GM12878 (cell line): ENCODE measurements around the gene COPZ1. TPM values are rescaled to one million over a fixed set of nuclear protein-coding genes. Genes with fewer than 3 reads are reported as not detected.

Experiments
- ATAC-seq: fragments of 200-7000 bp; cut with Tn5 transposase; 3 replicates; pipeline ENCODE4 v1.9.1; 2020; ENCODE audit warnings: mild to moderate bottlenecking, moderate library complexity
- BruUV-seq: library from RNA; stranded (reverse); fragments of 400-500 nt; replicated peaks from 2 replicates; lab custom pipeline; 2021; lab: Mats Ljungman, UMichigan
- CTCF ChIA-PET: fragments of 300-600 bp; sonication (Branson Sonifier 250); formaldehyde crosslinking; extraction: SDS; loops from one replicate; lab custom pipeline; 2021; ENCODE audit warnings: inconsistent platforms; lab: Yijun Ruan, JAX
- POLR2A ChIA-PET: fragments of 350-600 bp; formaldehyde crosslinking; extraction: SDS; loops from one replicate; lab custom pipeline; 2021; ENCODE audit warnings: inconsistent platforms; lab: Charles Lee
- RAD21 ChIA-PET: fragments of 300-600 bp; sonication (Branson Sonifier 250); formaldehyde crosslinking; loops from one replicate; lab custom pipeline; 2023; ENCODE audit warnings: antibody characterized with exemption; ENCODE audit not compliant: unreplicated experiment; lab: Charles Lee
- SMC1A ChIA-PET: fragments of 300-600 bp; sonication (Branson Sonifier 250); formaldehyde crosslinking; loops from one replicate; lab custom pipeline; 2023; ENCODE audit not compliant: unreplicated experiment, uncharacterized antibody; lab: Charles Lee
- DNase-seq: peaks from one replicate; pipeline ENCODE4 v3.0.0-alpha.2; 2011; ENCODE audit warnings: low read depth, low spot score
- FAIRE-seq: peaks from 3 replicates; lab custom pipeline; 2011; peaks lifted over from hg19 to GRCh38; lab: Jason Lieb, UNC
- H2AFZ ChIP-seq: 2 replicates; pipeline ENCODE4 v1.6.0; 2011; ENCODE audit warnings: low read depth, low read length, control low read depth; ENCODE audit not compliant: control insufficient read depth
- H3K27ac ChIP-seq: 2 replicates; pipeline ENCODE4 v1.5.1; 2011; ENCODE audit warnings: control low read depth; ENCODE audit not compliant: control insufficient read depth, insufficient read depth
- H3K27me3 ChIP-seq, 2 experiments: replicated peaks in 1 of 2; 2 replicates each; pipeline versions ENCODE4 v1.6.0 to v1.6.1; 2011; ENCODE audit warnings: low read length in 1 of 2; ENCODE audit not compliant: control insufficient read depth in 2 of 2, insufficient read depth in 2 of 2
- H3K36me3 ChIP-seq, 2 experiments: 2 replicates each; pipeline ENCODE4 v1.5.1; 2011; ENCODE audit warnings: low read length in 1 of 2; ENCODE audit not compliant: control insufficient read depth in 2 of 2, insufficient read depth in 2 of 2
- H3K4me1 ChIP-seq: 2 replicates; pipeline ENCODE4 v1.6.1; 2011; ENCODE audit warnings: mild to moderate bottlenecking, low read length, moderate library complexity, mixed read lengths; ENCODE audit not compliant: control insufficient read depth, insufficient read depth
- H3K4me2 ChIP-seq: 2 replicates; pipeline ENCODE4 v1.6.0; 2011; ENCODE audit warnings: control low read depth; ENCODE audit not compliant: control insufficient read depth, insufficient read depth
- H3K4me3 ChIP-seq: fragments of 200-600 bp; sonication (generic); 2 replicates; pipeline ENCODE4 v1.5.1; 2016
- H3K79me2 ChIP-seq: 2 replicates; pipeline ENCODE4 v1.6.0; 2011; ENCODE audit warnings: low read length; ENCODE audit not compliant: control insufficient read depth, insufficient read depth
- H3K9ac ChIP-seq: 2 replicates; pipeline ENCODE4 v1.8.0; 2011; ENCODE audit warnings: low read length, control low read depth, mixed read lengths; ENCODE audit not compliant: control insufficient read depth, insufficient read depth
- H3K9me3 ChIP-seq: replicated peaks from 3 replicates; pipeline ENCODE4 v1.5.1; 2011; ENCODE audit warnings: mild to moderate bottlenecking, low read length; ENCODE audit not compliant: control insufficient read depth, insufficient read depth
- H4K20me1 ChIP-seq: 2 replicates; pipeline ENCODE4 v1.6.0; 2011; ENCODE audit not compliant: control insufficient read depth, insufficient read depth
- IKZF2 ChIP-seq, 2 experiments: fragments of 450-650 bp; IDR thresholded peaks; 2 replicates each; pipeline ENCODE4 v1.6.1; 2017; ENCODE audit warnings: mild to moderate bottlenecking in 2 of 2, moderate library complexity in 2 of 2
- NBN ChIP-seq: fragments of 450-650 bp; IDR thresholded peaks from 2 replicates; pipeline ENCODE4 v1.6.1; 2016
- NFYB ChIP-seq: IDR thresholded peaks from 2 replicates; pipeline ENCODE4 v1.6.1; 2011; ENCODE audit warnings: low read depth, mild to moderate bottlenecking, low read length, improper control_type of control experiment, moderate library complexity; ENCODE audit not compliant: insufficient read depth
- PML ChIP-seq: IDR thresholded peaks from 2 replicates; pipeline ENCODE4 v1.6.1; 2012; ENCODE audit warnings: low read length, inconsistent platforms
- RUNX3 ChIP-seq: IDR thresholded peaks from 2 replicates; pipeline ENCODE4 v1.6.1; 2012; ENCODE audit warnings: low read length, inconsistent platforms
- SREBF2 ChIP-seq: IDR thresholded peaks from 2 replicates; pipeline ENCODE4 v1.6.1; 2012; ENCODE audit warnings: mild to moderate bottlenecking, low read length
- TAF1 ChIP-seq: IDR thresholded peaks from 2 replicates; pipeline ENCODE4 v1.6.1; 2011; ENCODE audit warnings: mild to moderate bottlenecking, low read depth, low read length, borderline replicate concordance
- TARDBP ChIP-seq: IDR thresholded peaks from 2 replicates; pipeline ENCODE4 v1.6.1; 2016; ENCODE audit warnings: borderline replicate concordance
- WRNIP1 ChIP-seq: IDR thresholded peaks from 2 replicates; pipeline ENCODE4 v1.6.1; 2011; ENCODE audit warnings: low read depth, low read length, improper control_type of control experiment, borderline replicate concordance
- YBX1 ChIP-seq: fragments of 450-650 bp; IDR thresholded peaks from 2 replicates; pipeline ENCODE4 v1.6.1; 2016; ENCODE audit warnings: antibody characterized with exemption
- WGBS: methylation state at CpG from one replicate; pipeline ENCODE4 v1.1.6; 2016; ENCODE audit warnings: low lambda C conversion rate; ENCODE audit not compliant: insufficient replicate concordance, insufficient coverage; ENCODE audit errors: missing lambda C conversion rate; 5-methylcytosine and 5-hydroxymethylcytosine counted together
- in situ Hi-C: fragments of 300-500 bp; cut with MboI; formaldehyde crosslinking; loops from 9 replicates; pipeline ENCODE4 v1.14.3; 2018; ENCODE audit warnings: mixed read lengths
- intact Hi-C: fragments of 100-400 bp; cut with micrococcal nuclease; formaldehyde crosslinking; loops from one replicate; pipeline ENCODE4 v1.14.2; 2022; ENCODE audit not compliant: unreplicated experiment
- polyA plus RNA-seq, 11 experiments: library from polyadenylated mRNA; depleted of rRNA in 4 of 11; unstranded in 6 of 11; stranded (reverse) in 5 of 11; fragments of >200 nt; fragmentation: Nextera tagmentation in 4 of 11; fragmentation: Illumina TruSeq in 1 of 11; extraction: Ambion mirVana in 4 of 11; extraction: Trizol in 1 of 11; gene quantifications; 1 replicate in 1 of 11; 2 replicates in 10 of 11; pipeline versions ENCODE4 v1.2.1 to v1.2.3, GENCODE V29; 2011 to 2016; ENCODE audit warnings: inconsistent platforms in 2 of 11, missing spikeins in 2 of 11, low read depth in 1 of 11
- total RNA-seq, 4 experiments: library from RNA; depleted of rRNA in 3 of 4; stranded (reverse); fragments of >200 nt in 3 of 4; fragmentation: Illumina TruSeq in 1 of 4; extraction: Trizol in 1 of 4; gene quantifications; 2 replicates each; pipeline versions ENCODE4 v1.2.1 to v1.2.3, GENCODE V29; 2013 to 2021
- TF ChIP-seq, protein P1 (sequence below): fragments of 450-650 bp; IDR thresholded peaks from 2 replicates; pipeline ENCODE4 v1.6.1; 2017; ENCODE audit warnings: low read depth, mild to moderate bottlenecking, moderate library complexity
- TF ChIP-seq, protein P2 (sequence below): fragments of 450-650 bp; IDR thresholded peaks from 2 replicates; pipeline ENCODE4 v1.6.1; 2016; ENCODE audit warnings: mild to moderate bottlenecking, moderate library complexity, borderline replicate concordance
- TF ChIP-seq, protein P3 (sequence below): fragments of 450-650 bp; formaldehyde crosslinking; IDR thresholded peaks from 2 replicates; pipeline ENCODE4 v1.4.0; 2022; ENCODE audit warnings: mild to moderate bottlenecking, moderate library complexity

Gene COPZ1
- total and polyA plus RNA-seq, 10 of the 15 experiments (the other 5 are each of a cell fraction or from before 2014, with no cell fraction given): 112 to 378 (median 184) TPM

DNA sequence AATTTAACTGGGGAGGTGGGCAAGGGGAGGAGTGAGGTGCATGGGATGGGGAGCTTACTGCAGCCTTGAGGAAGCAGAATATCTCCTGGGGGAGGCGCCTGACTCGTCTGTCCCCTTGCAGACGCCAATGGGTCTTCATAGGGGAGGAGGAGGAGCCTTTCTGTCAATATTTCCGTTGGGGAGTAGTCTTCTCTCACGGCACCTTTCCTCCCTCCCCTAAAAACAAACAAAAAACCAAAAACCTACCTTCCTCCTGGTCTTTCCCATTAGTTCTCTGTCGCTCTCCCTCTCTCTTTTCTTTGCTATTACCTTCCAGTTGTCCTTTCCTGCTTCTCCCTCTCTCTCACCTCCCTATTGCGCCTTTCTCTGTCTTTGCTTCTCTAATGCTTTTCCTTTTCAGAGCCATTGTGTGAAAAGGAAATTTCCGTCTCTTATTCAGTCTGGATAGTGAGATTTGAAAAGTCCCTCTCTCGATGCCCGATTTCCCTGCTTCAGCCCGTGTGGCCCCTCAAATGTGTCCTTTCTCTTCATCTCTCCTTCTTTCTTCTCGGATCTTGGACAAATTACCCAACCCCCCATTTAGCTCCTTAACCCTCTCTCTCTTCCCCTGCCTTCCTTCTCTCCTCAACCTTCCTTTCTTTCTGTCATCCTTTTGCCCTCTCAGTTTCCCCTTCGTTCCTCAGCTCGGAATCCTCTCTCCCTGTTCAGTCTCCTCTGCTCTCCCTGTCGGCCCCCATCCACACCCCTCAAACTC is 33.4 kb downstream of the COPZ1 start:
- Histone ChIP-seq H3K36me3 (no peaks in the 10 kb centered on the region), H3K9ac (peak overlapping the region; percentile 89), H4K20me1 (no peaks in the 10 kb centered on the region), H3K4me2 (peak overlapping the region; percentile 92), H3K9me3 (no peaks in the 10 kb centered on the region), H3K4me3 (peak overlapping the region; percentile 84), H2AFZ (peak overlapping the region; percentile 95), H3K4me1 (peaks cover 14% of the 10 kb centered on the region), H3K27ac (peak overlapping the region; percentile 92), H3K79me2 (no peaks in the 10 kb centered on the region), H3K27me3 (no peaks in the 10 kb centered on the region)
- POLR2A ChIA-PET: interaction anchor here (0.7 to 3.8 kb wide), 16 partner anchors 10 to 304 kb away, joined by 3 to 29 read pairs (median 6); partner anchors contain the start of genes CBX5, COPZ1, HNRNPA1 and HOXC4
- in situ Hi-C loops: no loop called here
- 0% methylated on average over 15 of the region's 15 CpGs for WGBS
- TF ChIP-seq YBX1: peak; percentile 67; the same call in 1 of the 2 replicates
- TF ChIP-seq TAF1: no peak
- peak; percentile 63; the same call in 1 of the 2 replicates for TF ChIP-seq NFYB
- TF ChIP-seq, protein P1, sequence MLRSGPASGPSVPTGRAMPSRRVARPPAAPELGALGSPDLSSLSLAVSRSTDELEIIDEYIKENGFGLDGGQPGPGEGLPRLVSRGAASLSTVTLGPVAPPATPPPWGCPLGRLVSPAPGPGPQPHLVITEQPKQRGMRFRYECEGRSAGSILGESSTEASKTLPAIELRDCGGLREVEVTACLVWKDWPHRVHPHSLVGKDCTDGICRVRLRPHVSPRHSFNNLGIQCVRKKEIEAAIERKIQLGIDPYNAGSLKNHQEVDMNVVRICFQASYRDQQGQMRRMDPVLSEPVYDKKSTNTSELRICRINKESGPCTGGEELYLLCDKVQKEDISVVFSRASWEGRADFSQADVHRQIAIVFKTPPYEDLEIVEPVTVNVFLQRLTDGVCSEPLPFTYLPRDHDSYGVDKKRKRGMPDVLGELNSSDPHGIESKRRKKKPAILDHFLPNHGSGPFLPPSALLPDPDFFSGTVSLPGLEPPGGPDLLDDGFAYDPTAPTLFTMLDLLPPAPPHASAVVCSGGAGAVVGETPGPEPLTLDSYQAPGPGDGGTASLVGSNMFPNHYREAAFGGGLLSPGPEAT: peak; percentile 28; the same call in 1 of the 2 replicates
- peak in 1 of 2 experiments; percentile 42; a peak in 1 of 4 replicates for TF ChIP-seq IKZF2 (IDR thresholded peaks at IDR 0.05)
- no peak for TF ChIP-seq TARDBP
- TF ChIP-seq, protein P2, sequence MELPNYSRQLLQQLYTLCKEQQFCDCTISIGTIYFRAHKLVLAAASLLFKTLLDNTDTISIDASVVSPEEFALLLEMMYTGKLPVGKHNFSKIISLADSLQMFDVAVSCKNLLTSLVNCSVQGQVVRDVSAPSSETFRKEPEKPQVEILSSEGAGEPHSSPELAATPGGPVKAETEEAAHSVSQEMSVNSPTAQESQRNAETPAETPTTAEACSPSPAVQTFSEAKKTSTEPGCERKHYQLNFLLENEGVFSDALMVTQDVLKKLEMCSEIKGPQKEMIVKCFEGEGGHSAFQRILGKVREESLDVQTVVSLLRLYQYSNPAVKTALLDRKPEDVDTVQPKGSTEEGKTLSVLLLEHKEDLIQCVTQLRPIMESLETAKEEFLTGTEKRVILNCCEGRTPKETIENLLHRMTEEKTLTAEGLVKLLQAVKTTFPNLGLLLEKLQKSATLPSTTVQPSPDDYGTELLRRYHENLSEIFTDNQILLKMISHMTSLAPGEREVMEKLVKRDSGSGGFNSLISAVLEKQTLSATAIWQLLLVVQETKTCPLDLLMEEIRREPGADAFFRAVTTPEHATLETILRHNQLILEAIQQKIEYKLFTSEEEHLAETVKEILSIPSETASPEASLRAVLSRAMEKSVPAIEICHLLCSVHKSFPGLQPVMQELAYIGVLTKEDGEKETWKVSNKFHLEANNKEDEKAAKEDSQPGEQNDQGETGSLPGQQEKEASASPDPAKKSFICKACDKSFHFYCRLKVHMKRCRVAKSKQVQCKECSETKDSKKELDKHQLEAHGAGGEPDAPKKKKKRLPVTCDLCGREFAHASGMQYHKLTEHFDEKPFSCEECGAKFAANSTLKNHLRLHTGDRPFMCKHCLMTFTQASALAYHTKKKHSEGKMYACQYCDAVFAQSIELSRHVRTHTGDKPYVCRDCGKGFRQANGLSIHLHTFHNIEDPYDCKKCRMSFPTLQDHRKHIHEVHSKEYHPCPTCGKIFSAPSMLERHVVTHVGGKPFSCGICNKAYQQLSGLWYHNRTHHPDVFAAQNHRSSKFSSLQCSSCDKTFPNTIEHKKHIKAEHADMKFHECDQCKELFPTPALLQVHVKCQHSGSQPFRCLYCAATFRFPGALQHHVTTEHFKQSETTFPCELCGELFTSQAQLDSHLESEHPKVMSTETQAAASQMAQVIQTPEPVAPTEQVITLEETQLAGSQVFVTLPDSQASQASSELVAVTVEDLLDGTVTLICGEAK: 0 out of 2 replicates have a peak, but pooled peaks have one; percentile 21
- TF ChIP-seq PML: 0 out of 2 replicates have a peak, but pooled peaks have one; percentile 6
- TF ChIP-seq, protein P3, sequence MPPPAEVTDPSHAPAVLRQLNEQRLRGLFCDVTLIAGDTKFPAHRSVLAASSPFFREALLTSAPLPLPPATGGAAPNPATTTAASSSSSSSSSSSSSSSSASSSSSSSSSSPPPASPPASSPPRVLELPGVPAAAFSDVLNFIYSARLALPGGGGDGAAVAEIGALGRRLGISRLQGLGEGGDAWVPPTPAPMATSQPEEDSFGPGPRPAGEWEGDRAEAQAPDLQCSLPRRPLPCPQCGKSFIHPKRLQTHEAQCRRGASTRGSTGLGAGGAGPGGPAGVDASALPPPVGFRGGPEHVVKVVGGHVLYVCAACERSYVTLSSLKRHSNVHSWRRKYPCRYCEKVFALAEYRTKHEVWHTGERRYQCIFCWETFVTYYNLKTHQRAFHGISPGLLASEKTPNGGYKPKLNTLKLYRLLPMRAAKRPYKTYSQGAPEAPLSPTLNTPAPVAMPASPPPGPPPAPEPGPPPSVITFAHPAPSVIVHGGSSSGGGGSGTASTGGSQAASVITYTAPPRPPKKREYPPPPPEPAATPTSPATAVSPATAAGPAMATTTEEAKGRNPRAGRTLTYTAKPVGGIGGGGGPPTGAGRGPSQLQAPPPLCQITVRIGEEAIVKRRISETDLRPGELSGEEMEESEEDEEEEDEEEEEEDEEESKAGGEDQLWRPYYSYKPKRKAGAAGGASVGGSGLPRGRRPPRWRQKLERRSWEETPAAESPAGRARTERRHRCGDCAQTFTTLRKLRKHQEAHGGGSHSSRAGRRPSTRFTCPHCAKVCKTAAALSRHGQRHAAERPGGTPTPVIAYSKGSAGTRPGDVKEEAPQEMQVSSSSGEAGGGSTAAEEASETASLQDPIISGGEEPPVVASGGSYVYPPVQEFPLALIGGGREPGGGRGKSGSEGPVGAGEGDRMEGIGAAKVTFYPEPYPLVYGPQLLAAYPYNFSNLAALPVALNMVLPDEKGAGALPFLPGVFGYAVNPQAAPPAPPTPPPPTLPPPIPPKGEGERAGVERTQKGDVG (CRISPR knock-in tag): no peak
- TF ChIP-seq NBN: peak; percentile 15; the same call in 1 of the 2 replicates
- TF ChIP-seq SREBF2: no peak
- TF ChIP-seq WRNIP1: no peak
- peak; percentile 4; the same call in 1 of the 2 replicates for TF ChIP-seq RUNX3
- SMC1A ChIA-PET: interaction anchor here (0.6 to 2.6 kb wide), 21 partner anchors 10 to 169 kb away, joined by 3 to 13 read pairs (median 4); partner anchors contain the start of genes CBX5, COPZ1, HNRNPA1 and SMUG1
- TSS peak; percentile 89 for BruUV-seq
- RAD21 ChIA-PET: interaction anchor here (0.5 to 2.8 kb wide), 22 partner anchors 10 to 144 kb away, joined by 3 to 22 read pairs (median 4); partner anchors contain the start of genes CBX5, COPZ1 and HNRNPA1
- intact Hi-C loops: loop anchor here (2.0 kb wide), 2 partner anchors 34 to 138 kb away; partner anchors contain the start of gene COPZ1
- peak; percentile 62 for ATAC-seq
- FAIRE-seq: peak; percentile 81
- CTCF ChIA-PET: interaction anchor here (0.6 to 8.6 kb wide), 26 partner anchors 10 to 326 kb away, joined by 3 to 116 read pairs (median 4); partner anchors contain the start of genes CBX5, COPZ1 and HNRNPA1
- peak; percentile 30 for DNase-seq
